HG02763 (cell line): ENCODE measurements around the gene HMCN1.

Source experiments
- ATAC-seq: cut with Tn5 transposase; IDR thresholded peaks from one replicate; pipeline ENCODE4 v1.9.1; 2021; ENCODE audit warnings: mild to moderate bottlenecking, moderate library complexity; ENCODE audit not compliant: unreplicated experiment

The HMCN1 gene

DNA sequence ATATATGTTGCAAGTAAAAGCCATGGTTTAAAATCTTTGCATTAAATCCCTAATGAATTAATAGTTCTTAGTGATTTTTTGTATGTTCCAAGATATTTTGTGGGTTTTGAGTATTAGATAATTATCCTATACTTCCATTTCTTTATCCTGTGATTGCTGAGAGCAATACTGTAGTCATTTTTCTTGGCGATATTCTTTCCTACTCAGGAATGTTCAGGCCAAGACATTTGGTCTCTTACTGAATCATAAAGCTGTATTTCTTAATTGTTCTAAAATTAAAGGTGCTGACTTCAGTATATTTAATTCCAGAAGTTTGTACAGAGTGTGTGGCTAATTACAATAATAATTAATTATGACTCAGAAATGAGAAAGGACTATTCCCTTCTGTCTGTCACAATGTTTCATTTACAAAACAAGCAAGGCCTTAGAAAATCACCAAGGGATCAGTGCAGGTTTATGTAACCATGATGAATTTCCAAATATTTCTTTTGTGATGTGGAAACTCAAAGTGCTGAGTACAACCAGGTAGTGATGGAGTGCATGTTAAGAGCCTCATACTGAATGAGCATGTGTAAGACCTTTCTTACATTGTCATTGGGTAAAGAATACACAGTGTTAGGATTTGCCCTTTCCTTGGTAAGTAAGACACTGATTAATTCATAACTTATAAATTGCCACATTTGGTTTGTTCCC, 161.2 kb downstream of the HMCN1 start:
- no peak for ATAC-seq

DNA sequence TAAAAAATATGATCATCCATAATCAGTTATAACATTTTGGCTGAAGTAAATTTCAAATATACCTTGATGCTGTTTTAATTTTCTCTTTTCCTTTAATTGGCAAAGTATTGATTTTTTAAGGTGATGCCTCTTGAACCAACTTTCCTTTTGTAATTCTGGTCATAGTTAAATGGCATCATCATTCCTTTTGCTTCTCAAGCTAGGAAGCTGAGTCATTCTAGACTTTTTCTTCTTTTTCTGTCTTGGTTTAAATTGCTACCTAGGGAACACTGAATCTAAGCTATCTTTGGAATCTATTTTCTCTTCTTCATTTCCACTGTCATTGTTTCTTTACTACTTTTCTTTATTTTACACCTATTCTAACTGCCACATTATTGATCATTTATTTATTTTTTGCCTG, 162.7 kb downstream of the HMCN1 start:
- ATAC-seq = no peak

DNA sequence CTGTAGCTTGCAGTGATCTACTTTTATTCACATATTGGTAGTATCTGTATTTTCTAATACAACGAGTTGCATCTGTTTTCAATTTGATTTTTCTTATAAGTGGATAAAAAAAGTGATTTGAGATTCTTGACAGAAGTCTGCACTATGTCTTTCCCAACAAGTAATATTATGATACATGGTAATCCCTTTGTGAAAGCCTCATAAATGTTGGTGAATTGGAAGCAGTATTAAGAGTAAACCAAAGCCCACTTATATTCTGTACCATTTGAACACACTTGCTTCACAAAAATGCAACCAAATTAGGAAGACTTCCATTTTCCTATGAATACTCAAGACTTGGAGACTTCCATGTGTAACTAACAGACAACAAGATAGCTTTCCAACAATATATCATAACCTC, 172.0 kb downstream of the HMCN1 start:
- no peak for ATAC-seq

DNA sequence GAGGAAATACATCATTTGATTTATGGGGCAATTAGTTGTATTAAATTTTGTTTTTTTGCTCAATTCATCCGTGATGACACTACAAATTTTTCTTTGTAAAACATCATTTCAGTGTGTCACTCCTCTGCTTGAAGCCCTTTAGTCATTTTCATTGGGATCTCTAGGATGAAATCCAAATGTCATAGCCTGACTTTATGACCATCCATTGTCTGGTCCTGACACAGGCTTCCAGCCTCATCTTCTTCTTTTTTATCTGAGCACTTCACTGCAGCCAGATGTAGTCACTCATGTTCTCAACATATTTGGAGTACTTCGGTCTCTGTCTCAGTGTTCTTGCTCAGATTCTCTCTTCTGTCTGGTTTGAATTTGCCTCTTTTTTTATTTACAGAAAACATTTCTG, 173.1 kb downstream of the HMCN1 start:
- ATAC-seq = no peak

DNA sequence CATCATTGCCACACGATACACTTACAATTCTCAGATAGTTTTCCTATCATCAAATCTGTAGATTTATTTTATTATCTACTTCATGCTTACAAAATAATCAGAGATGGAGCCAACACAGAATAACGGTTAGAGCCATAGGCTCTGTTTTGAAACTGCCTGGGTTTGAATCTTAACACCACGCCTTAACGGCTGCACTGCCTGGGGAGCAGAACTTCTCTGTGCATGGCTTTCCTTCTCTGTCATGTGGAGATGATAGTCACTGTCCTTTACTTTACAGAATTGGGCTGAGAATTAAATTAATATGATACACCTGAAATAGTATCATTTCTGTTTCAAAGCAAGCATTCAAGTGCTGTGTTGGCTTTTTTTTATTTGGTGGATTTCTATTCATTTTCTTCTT, 177.8 kb downstream of the HMCN1 start:
- ATAC-seq = no peak

DNA sequence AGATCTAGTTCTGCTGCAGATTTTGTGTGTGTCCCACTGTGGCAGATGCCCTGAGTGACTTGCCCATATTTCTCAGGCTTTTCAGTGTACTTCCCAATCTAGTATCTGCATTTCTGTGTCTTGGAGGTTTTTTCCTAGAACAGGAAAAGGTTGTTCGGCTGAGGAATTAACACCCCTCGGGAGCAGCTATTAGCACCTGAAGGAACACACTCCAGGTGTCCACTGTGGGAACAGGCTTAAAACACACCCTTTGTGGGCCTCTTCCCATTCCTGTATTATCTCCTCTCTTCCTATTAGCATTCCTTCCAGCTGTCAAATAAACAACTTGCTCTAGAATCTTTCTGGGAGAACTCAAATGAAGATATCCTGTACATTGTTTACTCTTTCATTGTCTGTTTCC, 178.3 kb downstream of the HMCN1 start:
- no peak for ATAC-seq

DNA sequence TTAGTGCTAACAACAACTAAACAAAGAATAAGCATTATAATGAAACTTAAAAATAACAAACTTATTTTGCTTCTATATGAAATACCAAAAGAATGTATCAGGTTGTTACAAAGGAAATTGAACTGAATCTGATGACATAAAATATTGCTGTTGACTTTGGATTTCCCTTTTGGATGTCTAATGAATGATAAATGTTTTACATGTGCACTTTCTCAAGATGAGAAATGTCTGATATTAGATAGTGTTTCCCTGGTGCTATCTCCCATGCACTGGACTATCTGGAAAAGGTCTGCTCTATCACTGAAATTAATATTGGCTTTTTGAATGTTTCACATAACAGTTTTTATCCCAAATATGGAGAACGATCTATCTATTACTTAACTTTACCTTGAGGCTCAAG, 179.9 kb downstream of the HMCN1 start:
- no peak for ATAC-seq

DNA sequence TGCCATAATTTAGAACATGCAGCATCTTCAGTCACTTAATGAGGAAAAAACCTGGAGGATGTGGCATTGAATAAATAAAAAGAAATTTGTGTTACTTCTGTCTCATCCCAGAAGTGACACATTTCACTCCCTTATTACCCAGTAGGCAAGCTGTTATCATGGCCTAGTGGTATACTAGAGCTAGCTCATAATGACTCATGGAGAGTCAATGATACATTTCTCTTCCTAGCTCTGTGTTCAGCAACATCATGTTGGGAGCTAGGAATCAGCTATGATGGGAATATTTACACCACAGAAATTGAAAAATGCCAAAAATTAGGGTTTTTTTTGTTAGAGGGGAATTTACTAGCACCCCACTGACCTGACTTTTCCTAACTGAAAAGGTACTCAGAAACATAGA, 182.7 kb downstream of the HMCN1 start:
- ATAC-seq = no peak

DNA sequence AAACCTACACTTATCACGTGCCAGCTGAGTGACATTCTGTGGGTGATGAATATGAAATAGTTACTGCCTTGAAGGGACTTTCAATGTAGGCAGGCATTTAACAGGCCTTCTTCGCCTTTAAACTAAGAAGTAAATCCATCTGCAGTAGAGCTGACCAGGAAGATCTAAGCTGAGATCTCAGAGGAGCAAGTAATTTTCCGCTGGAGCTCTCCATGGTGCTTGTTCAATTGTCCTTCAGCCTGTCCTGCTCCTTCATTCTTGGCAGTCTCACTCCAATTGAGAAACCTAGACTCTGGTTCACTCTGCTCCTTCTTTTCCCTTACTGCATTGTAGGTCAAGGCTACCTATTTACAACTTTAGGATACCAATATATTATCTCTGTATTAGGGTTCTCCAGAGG, 183.5 kb downstream of the HMCN1 start:
- no peak for ATAC-seq

DNA sequence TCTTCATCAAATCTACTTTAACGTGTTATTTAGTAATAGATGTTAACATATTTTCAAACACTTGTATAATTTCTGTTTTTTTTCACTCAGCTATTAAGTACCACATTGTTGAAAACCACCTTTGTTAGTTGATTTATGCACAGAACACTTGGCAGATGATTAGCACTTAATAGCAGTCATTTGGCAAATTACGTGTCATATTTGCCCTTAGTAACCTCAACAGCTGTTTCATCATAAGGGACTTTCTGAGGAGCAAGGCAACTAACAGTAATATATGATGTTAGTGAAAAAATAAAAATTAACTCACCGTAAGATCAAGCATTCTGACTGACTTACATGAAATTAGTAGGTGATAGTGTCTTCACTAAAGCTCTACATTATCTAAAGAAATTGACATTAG, 186.4 kb downstream of the HMCN1 start:
- ATAC-seq = no peak

DNA sequence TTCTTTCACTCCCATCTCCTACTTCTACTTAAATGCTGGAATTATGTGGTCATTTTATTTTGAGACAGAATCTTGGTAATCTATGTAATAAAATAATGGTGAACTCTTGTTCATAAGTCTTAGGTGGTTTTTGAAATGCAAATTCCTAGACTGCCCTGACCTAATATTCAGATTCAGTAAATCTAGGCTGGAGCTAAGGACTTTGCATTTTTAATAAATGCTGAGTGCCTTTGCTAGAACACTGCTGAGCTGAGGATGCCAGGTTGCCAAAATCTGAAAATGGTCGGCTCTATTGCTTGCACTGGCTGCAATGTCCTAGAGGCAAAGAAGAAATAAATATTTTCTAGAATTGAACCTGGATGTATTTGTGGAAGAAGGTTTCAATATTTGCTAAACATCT, 187.4 kb downstream of the HMCN1 start:
- ATAC-seq = no peak

DNA sequence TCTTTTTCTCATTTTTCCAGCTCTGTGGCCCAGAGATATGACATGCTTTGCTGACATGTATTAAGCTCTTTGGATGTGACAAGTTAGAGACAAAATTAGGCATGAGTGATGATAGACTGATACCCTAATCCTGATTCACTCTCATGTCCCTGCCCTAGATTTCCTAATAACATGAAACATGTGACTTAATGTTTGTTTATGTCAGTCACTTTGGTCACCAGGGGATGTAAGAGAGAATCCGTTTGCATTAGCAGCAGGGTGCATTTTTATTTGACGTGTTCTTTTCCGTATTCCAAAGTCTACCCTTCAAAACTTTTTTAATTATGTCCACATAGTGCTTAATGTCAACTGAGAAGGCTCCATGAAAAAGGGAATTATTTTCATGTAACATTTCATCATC, 192.4 kb downstream of the HMCN1 start:
- ATAC-seq = no peak

DNA sequence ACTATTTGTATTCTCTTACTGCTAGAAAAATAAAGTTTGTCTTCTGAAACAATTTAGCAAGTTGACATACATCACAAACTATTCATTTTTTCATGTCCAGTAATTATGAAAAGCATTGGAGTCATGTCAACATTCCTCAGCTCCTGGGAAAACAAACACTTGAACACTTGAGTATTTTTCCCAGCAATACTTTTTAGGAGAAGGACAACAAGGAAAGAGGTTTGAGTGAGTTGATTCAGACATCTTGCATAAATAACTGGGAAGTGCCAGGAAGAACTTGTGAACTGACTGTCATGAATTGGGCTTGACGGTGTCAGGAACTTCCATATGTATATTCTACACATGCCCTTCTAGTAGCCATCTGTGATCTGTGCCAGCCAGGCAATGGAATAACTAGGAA, 195.6 kb downstream of the HMCN1 start:
- no peak for ATAC-seq

DNA sequence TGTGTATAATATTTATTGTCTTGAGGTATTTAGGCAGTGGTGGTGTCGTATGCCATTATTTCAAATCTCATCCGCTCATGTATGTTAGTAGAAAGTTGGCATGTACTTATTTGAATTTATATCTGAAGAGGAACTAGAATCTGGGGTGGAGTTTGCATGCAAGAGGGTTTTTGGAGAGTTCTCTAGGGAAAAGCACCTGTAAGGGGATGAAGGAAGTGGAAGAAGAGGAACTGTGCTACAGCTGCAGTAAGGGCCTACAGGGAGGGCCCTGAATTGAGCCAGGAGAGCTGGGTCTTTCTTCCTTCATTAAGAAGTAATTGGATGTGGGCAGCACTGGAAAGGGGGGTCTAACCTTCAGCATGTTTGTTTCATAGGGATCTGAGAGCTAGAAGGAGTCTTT, 197.2 kb downstream of the HMCN1 start:
- ATAC-seq = no peak

DNA sequence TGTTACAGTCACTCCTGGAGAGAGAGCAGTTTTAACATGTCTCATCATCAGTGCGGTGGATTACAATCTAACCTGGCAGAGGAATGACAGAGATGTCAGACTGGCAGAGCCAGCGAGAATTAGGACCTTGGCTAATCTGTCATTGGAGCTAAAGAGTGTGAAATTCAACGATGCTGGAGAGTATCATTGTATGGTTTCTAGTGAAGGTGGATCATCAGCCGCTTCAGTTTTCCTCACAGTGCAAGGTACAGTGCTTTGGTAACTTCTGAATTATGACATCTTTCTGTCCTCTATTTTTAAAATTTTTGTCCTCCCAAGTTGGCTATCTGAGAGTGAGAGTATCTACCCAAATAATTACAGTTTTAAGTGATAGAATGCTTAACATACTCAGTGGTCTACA, 199.4 kb downstream of the HMCN1 start:
- ATAC-seq = no peak

DNA sequence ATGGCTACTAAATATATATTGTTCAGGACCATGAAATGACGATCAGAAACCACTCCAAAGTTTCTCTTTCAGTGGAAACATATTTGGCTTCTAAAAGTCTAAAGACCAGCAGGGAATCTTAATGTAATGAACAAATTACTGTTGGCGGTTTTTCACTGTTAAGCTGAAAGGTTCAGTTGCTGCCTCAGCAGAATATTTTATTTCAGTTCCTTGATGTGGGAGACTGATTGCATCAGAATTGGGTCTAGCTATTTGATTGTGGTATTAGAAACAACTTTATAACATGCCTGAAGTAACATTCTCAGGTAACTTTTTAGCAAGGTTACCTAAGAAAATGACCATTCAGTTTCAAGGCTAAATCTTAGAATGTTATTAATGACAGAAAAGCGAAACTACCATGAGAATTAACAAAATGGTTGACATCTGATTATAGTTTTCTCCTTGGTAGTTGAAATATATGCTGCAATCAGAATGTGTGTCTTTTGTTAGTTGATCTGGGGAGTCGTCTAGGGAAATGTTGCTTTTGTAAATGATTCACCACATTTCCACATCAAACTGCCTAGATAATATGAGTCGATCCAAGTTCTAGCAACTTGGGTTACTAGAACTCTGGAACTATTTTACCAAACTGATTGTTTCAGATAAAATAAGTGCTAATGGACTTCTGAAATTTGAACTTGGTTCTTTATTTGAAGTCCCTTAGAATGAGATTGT, 200.4 kb downstream of the HMCN1 start:
- no peak for ATAC-seq

DNA sequence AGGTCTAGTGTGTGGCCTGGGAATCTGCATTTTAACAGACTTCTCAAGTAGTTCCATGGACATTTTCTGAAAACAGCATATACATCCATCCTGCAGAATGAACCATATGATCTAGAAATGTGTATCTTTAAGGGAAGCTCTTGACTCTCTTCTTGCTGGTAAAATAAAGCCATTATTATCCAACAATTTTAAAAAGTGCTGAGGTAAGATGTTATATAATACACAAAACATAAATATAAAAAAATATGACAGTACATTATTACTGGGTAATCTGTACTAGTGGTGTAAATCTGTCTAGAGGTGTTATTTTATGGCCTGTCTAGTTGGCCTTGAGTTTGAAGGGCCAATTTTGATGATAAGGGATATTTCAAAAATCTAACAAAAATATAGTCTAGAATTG, 201.2 kb downstream of the HMCN1 start:
- no peak for ATAC-seq

DNA sequence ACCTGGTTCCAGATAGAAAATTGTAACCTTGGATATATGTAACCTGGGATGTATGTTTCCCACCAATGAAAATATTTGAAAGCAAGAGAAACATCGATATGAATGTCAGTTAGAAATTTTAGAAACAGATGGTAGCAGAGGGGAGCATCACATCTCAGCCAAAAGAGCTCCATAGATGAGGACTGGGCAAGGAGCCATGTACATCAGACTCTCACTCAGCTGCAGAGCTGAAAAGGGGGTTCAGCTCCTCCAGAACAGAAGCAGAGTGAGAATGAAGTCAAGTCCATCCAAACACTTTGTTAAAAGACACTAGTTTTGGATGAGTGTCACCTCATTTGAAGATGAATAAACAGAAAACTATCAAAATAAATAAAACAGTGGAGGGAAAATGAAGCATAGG, 202.4 kb downstream of the HMCN1 start:
- ATAC-seq = no peak

DNA sequence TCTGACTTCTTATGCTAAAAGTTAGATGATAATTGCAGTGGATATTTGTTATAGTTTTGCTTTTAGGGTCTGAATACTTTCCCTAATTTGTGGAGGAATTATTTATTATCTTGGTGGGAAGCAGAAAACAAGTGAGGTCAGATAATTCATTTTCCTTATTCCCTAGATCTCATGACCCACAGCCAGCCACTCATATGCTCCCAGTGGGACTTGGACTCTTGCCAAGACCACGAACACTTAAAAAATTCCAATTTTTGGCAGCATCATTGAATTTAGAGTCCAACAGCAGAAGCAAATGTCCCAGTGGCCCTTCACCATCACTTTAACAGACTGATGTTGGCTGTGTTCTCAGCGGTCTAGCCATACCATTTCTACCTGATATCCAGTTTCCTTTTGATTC, 204.2 kb downstream of the HMCN1 start:
- no peak for ATAC-seq

DNA sequence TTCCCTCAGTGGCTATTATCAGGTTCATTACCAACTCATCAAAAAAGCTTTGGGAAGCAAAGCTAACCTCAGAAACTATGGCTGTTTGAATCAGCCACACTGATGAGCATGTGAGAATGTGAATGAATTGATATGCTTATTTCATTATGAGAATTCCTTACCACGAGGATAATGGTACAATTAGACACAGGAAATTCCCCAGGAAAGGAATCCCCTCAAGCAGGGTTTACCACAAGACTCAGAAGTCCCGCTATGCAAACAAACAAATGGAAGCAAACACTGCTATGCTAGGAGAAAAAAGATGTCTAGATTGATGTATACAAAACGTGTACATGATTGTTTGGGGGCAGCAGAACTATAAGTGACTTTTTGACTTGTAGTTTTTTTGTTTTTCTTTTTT, 205.0 kb downstream of the HMCN1 start:
- ATAC-seq = no peak

DNA sequence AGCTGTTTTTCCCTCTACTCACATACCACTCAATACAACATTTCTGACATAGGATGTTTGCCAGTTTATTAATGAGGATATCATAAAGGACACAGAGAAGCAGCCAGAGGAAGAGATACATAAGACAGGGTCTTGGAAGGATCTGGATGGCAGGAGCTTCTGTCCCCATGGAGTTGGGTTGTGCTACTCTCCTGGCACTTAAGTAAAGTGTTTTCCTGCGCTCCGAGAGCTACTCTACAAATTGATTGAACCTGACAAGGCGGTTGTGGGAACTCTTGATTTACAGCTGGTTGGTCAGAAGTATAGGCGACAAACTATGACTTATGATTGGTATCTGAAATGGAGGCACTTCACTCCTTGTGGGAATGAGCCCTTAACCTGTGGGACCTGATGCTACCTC, 208.8 kb downstream of the HMCN1 start:
- ATAC-seq = no peak

DNA sequence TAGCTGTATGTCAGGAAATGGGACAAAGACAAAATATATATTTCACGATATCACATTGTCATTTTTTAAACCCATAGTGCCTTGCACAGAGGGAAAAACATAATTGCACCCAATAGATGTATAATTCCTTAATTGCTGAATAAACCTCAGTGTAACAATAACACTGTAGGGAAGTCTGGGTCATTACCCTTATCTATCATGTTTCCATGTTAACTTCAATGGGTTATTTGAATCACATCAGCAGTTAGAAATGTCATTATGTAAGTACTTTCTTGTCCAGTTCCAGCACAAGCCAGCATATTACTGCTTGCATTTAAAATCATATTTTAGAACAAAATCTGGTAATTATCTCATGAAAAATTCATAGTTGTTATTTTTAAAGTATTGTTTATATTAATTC, 222.7 kb downstream of the HMCN1 start:
- no peak for ATAC-seq
